K562 (cell line): ENCODE results near the gene GP2. TPM values are rescaled to one million over a fixed set of nuclear protein-coding genes. Genes with fewer than 3 reads are reported as not detected.

Experiments
- ATAC-seq: fragments of 200-7000 bp; cut with Tn5 transposase; 3 replicates; pipeline ENCODE4 v1.9.1; 2020; ENCODE audit warnings: moderate library complexity
- BruUV-seq: library from RNA; stranded (reverse); fragments of 400-500 nt; replicated peaks from 2 replicates; lab custom pipeline; 2021; lab: Mats Ljungman, UMichigan
- CTCF ChIA-PET: fragments of 300-600 bp; formaldehyde crosslinking; extraction: SDS; loops from one replicate; lab custom pipeline; 2021; ENCODE audit warnings: low intra/inter-chr PET ratio; lab: Yijun Ruan, JAX
- POLR2A ChIA-PET: fragments of 300-600, 350-650 bp; sonication (Branson Sonifier 250); formaldehyde crosslinking; extraction: SDS; loops from one replicate; lab custom pipeline; 2021; ENCODE audit warnings: antibody characterized with exemption, inconsistent platforms; lab: Yijun Ruan, JAX
- DNase-seq, 4 experiments: peaks; one replicate each; pipeline versions ENCODE4 v3.0.0 to v3.0.0-alpha.2; 2011 to 2018; ENCODE audit warnings: low spot score in 3 of 4, mixed read lengths in 3 of 4; ENCODE audit errors: extremely low read depth in 1 of 4
- FAIRE-seq: peaks from 2 replicates; lab custom pipeline; 2011; peaks lifted over from hg19 to GRCh38; lab: Jason Lieb, UNC
- H2AFZ ChIP-seq: 2 replicates; pipeline ENCODE4 v1.6.0; 2011; ENCODE audit warnings: low read depth, low read length, control low read depth, inconsistent platforms
- H3K27ac ChIP-seq: fragments of 200-600 bp; 3 replicates; pipeline ENCODE4 v1.8.0; 2011; ENCODE audit warnings: low read depth, mild to moderate bottlenecking, control low read depth, inconsistent platforms, low read length, moderate library complexity, mixed read lengths; ENCODE audit errors: extremely low read depth
- H3K27me3 ChIP-seq, 2 experiments: fragments of 300-600 bp in 1 of 2; 2 replicates in 1 of 2; 3 replicates in 1 of 2; pipeline versions ENCODE4 v1.6.0 to v1.8.0; 2011; ENCODE audit warnings: inconsistent platforms in 2 of 2, low read length in 2 of 2, mild to moderate bottlenecking in 1 of 2, mixed read lengths in 1 of 2, moderate library complexity in 1 of 2; ENCODE audit not compliant: control insufficient read depth in 2 of 2, insufficient read depth in 2 of 2
- H3K36me3 ChIP-seq: fragments of 300-600 bp; 3 replicates; pipeline ENCODE4 v1.8.0; 2011; ENCODE audit warnings: mild to moderate bottlenecking, low read length, inconsistent platforms; ENCODE audit not compliant: control insufficient read depth, insufficient read depth
- H3K4me1 ChIP-seq, 2 experiments: fragments of 200-600 bp in 1 of 2; replicated peaks in 1 of 2; 2 replicates in 1 of 2; 3 replicates in 1 of 2; pipeline versions ENCODE4 v1.5.1 to v1.8.0; 2011; ENCODE audit warnings: inconsistent platforms in 2 of 2, low read length in 2 of 2, mild to moderate bottlenecking in 1 of 2, mixed read lengths in 1 of 2, moderate library complexity in 1 of 2; ENCODE audit not compliant: control insufficient read depth in 2 of 2, insufficient read depth in 2 of 2
- H3K4me2 ChIP-seq: 2 replicates; pipeline ENCODE4 v1.6.1; 2011; ENCODE audit warnings: low read length, control low read depth, inconsistent platforms, mixed read lengths; ENCODE audit not compliant: insufficient read depth
- H3K4me3 ChIP-seq: fragments of 200-600 bp; sonication (generic), shearing (Covaris generic); 2 replicates; pipeline ENCODE4 v1.5.1; 2016; ENCODE audit warnings: control low read depth, inconsistent platforms
- H3K79me2 ChIP-seq: fragments of 200-600 bp; 3 replicates; pipeline ENCODE4 v1.8.0; 2011; ENCODE audit warnings: low read length, inconsistent platforms; ENCODE audit not compliant: control insufficient read depth, insufficient read depth
- H3K9ac ChIP-seq, 2 experiments: 2 replicates each; pipeline versions ENCODE4 v1.6.0 to v1.6.1; 2011; ENCODE audit warnings: low read depth in 2 of 2, low read length in 2 of 2, control low read depth in 1 of 2, inconsistent platforms in 1 of 2, mild to moderate bottlenecking in 1 of 2, mixed read lengths in 1 of 2; ENCODE audit not compliant: insufficient read depth in 1 of 2
- H3K9me1 ChIP-seq: one replicate; pipeline ENCODE4 v1.6.0; 2011; ENCODE audit warnings: inconsistent platforms, mild to moderate bottlenecking, low read length, moderate library complexity; ENCODE audit not compliant: control insufficient read depth, insufficient read depth
- H3K9me3 ChIP-seq: replicated peaks from 2 replicates; pipeline ENCODE4 v1.5.1; 2011; ENCODE audit warnings: low read depth, low read length, inconsistent platforms; ENCODE audit not compliant: control insufficient read depth, insufficient read depth
- H4K20me1 ChIP-seq: replicated peaks from 2 replicates; pipeline ENCODE4 v1.6.1; 2011; ENCODE audit warnings: low read length, inconsistent platforms, mixed read lengths; ENCODE audit not compliant: control insufficient read depth, insufficient read depth
- ASH1L ChIP-seq: fragments of 450-650 bp; IDR thresholded peaks from 2 replicates; pipeline ENCODE4 v1.6.1; 2018; ENCODE audit warnings: borderline replicate concordance, mild to moderate bottlenecking, low read depth; ENCODE audit not compliant: partially characterized antibody
- ATF1 ChIP-seq, 2 experiments: fragments of 450-650 bp in 1 of 2; IDR thresholded peaks; 2 replicates each; pipeline ENCODE4 v1.6.1; 2016; ENCODE audit warnings: missing compliant biosample characterization in 1 of 2, missing genetic modification characterization in 1 of 2
- ATF7 ChIP-seq: fragments of 450-650 bp; IDR thresholded peaks from 2 replicates; pipeline ENCODE4 v1.7.1; 2014; ENCODE audit warnings: mild to moderate bottlenecking, moderate library complexity
- CHD2 ChIP-seq: IDR thresholded peaks from 2 replicates; pipeline ENCODE4 v1.6.1; 2011; ENCODE audit warnings: low read depth, low read length
- ERF ChIP-seq: fragments of 450-650 bp; formaldehyde crosslinking; IDR thresholded peaks from 2 replicates; pipeline ENCODE4 v1.4.0; 2020; ENCODE audit warnings: mild to moderate bottlenecking, mixed read lengths
- HNRNPH1 ChIP-seq: fragments of 200-400 bp; formaldehyde crosslinking; optimal IDR thresholded peaks from 2 replicates; pipeline ENCODE3; 2017; ENCODE audit warnings: low read depth, mild to moderate bottlenecking, low read length, moderate library complexity
- ILK ChIP-seq: fragments of 450-650 bp; IDR thresholded peaks from 2 replicates; pipeline ENCODE4 v1.6.1; 2016; ENCODE audit warnings: missing genetic modification characterization, low read depth, mild to moderate bottlenecking, missing compliant biosample characterization, moderate library complexity, borderline replicate concordance
- PTTG1 ChIP-seq: fragments of 450-650 bp; IDR thresholded peaks from 2 replicates; pipeline ENCODE4 v1.6.1; 2016; ENCODE audit warnings: low read depth, mild to moderate bottlenecking, missing genetic modification characterization, missing compliant biosample characterization
- RAD51 ChIP-seq: fragments of 450-650 bp; IDR thresholded peaks from 2 replicates; pipeline ENCODE4 v1.7.1; 2016; ENCODE audit warnings: low read depth, mild to moderate bottlenecking, borderline replicate concordance
- RBBP5 ChIP-seq: fragments of 200-600 bp; sonication (generic); IDR thresholded peaks from 2 replicates; pipeline ENCODE4 v1.6.1; 2012; ENCODE audit warnings: borderline replicate concordance, mild to moderate bottlenecking, low read length, control low read depth, inconsistent platforms; ENCODE audit not compliant: insufficient read depth, poor library complexity, severe bottlenecking
- SAP30 ChIP-seq: fragments of 200-600 bp; sonication (generic); IDR thresholded peaks from 2 replicates; pipeline ENCODE4 v1.6.1; 2012; ENCODE audit warnings: borderline replicate concordance, low read depth, mild to moderate bottlenecking, moderate library complexity, low read length, control low read depth, inconsistent platforms; ENCODE audit not compliant: insufficient read depth, poor library complexity, severe bottlenecking
- SETDB1 ChIP-seq: IDR thresholded peaks from one replicate; pipeline ENCODE4 v1.6.1; 2012; ENCODE audit warnings: low read length, control low read depth, inconsistent platforms
- SP2 ChIP-seq: IDR thresholded peaks from 2 replicates; pipeline ENCODE4 v1.6.1; 2011; ENCODE audit warnings: mild to moderate bottlenecking, low read depth, low read length, moderate library complexity; ENCODE audit not compliant: poor library complexity, severe bottlenecking; ENCODE audit errors: extremely low read depth
- SRSF1 ChIP-seq: fragments of 200-400 bp; formaldehyde crosslinking; IDR thresholded peaks from 2 replicates; pipeline ENCODE4 v1.6.1; 2017; ENCODE audit warnings: mild to moderate bottlenecking, low read depth, low read length, moderate library complexity
- STAT5B ChIP-seq: fragments of 250-450 bp; sonication (Bioruptor Pico); IDR thresholded peaks from 2 replicates; pipeline ENCODE4 v1.8.0; 2021; ENCODE audit warnings: mild to moderate bottlenecking, inconsistent platforms
- ZNF347 ChIP-seq: fragments of 450-650 bp; formaldehyde crosslinking; IDR thresholded peaks from 2 replicates; pipeline ENCODE4 v1.4.0; 2020; ENCODE audit warnings: low read depth, mild to moderate bottlenecking, moderate library complexity
- ZNF695 ChIP-seq: fragments of 450-650 bp; formaldehyde crosslinking; IDR thresholded peaks from 2 replicates; pipeline ENCODE4 v1.4.0; 2020; ENCODE audit warnings: mild to moderate bottlenecking, moderate library complexity
- WGBS: fragments of 100-300 bp; shearing (Covaris generic); methylation state at CpG from one replicate; pipeline ENCODE4 v1.1.6; 2016; ENCODE audit warnings: low coverage, mixed read lengths; ENCODE audit not compliant: insufficient coverage; ENCODE audit errors: missing lambda C conversion rate; 5-methylcytosine and 5-hydroxymethylcytosine counted together
- in situ Hi-C: fragments of 300-500 bp; cut with MboI; formaldehyde crosslinking; loops from 4 replicates; pipeline ENCODE4 v1.15.0; 2018; ENCODE audit warnings: inconsistent platforms, mixed read lengths
- intact Hi-C: fragments of 100-400 bp; cut with micrococcal nuclease; formaldehyde crosslinking; loops from 2 replicates; pipeline ENCODE4 v1.14.2; 2022
- polyA plus RNA-seq, 8 experiments: library from polyadenylated mRNA; depleted of rRNA in 4 of 8; stranded (reverse) in 5 of 8; unstranded in 3 of 8; fragments of >200 nt; fragmentation: Nextera tagmentation in 2 of 8; fragmentation: Illumina TruSeq in 1 of 8; extraction: Ambion mirVana in 2 of 8; extraction: Trizol in 1 of 8; gene quantifications; 2 replicates each; pipeline versions ENCODE4 v1.2.1 to v1.2.3, GENCODE V29; 2011 to 2014; ENCODE audit warnings: inconsistent platforms in 1 of 8, missing spikeins in 1 of 8
- total RNA-seq, 7 experiments: library from RNA; depleted of rRNA in 6 of 7; stranded (reverse); fragments of >200 nt in 6 of 7; fragmentation: Illumina TruSeq in 2 of 7; extraction: Trizol in 2 of 7; gene quantifications; 2 replicates each; pipeline versions ENCODE4 v1.2.1 to v1.2.3, GENCODE V29; 2011 to 2021; ENCODE audit warnings: low replicate concordance in 1 of 7
- TF ChIP-seq, protein P1 (sequence below): IDR thresholded peaks from 3 replicates; pipeline ENCODE4 v1.6.1; 2011; ENCODE audit warnings: borderline replicate concordance, mild to moderate bottlenecking; ENCODE audit not compliant: insufficient read length, insufficient read depth

GP2 gene
- total and polyA plus RNA-seq, 9 of the 15 experiments (the other 6 are each of a cell fraction or from before 2014, with no cell fraction given): 5.9 TPM; not detected in 8

DNA sequence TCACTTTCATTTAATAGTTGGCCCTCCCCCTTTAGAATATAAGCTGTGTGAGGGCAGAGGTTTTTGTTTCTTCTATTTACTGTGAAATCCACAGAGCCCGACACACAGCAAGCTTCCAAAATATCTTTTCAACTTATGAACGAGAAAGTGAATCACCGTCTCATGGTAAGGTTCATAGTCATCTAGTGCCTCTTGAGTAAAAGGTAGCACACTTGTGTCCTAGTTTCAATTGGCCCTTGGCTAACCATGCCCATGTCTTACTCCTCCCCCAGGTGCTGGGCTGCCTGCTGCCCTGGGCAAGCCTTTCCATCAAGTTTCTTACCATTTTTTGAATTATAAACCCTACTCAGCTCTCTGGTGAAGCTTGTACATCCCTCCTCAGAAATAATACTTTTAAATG is 12.4 kb upstream of the GP2 start (continued):
- TF ChIP-seq PTTG1 (tag) (no peak), STAT5B (CRISPR knock-in tag) (no peak), SP2 (no peak)

DNA sequence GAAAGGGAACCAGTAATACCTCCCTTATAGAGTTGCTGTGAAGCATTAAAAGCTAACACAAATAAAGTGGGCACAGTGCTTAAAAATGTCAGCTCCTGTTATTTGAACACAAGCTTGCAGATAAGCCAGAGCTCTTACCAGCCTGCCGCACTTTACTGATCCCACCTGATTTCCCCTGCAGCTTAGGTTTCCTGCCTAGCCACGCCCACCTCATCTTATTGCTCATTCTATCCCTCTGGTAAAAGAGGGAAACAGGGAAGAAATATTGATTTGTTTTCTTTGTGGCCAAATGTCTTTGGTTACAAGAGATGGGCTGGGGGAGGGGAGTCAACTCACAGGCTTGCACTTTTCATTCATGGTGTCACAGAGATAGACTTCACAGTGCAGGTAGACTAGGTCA is 9.6 kb upstream of the GP2 start:
- ChIA-PET CTCF (no interaction called here), POLR2A (interaction anchor here (0.7 kb wide), 1 partner anchor 234 kb away, joined by 3 read pairs; no protein-coding TSS in a partner anchor)
- FAIRE-seq (no peak), ATAC-seq (no peak), DNase-seq (no peak)
- Histone ChIP-seq H3K4me2 (no peak overlapping the region), H2AFZ (no peak overlapping the region), H3K9ac (no peak overlapping the region), H3K27me3 (peaks cover 0 to 10% of the 10 kb centered on the region in 2 experiments; a peak in 1 of 5 replicates), H3K36me3 (no peaks in the 10 kb centered on the region), H4K20me1 (no peaks in the 10 kb centered on the region), H3K4me1 (no peaks in the 10 kb centered on the region), H3K79me2 (no peaks in the 10 kb centered on the region), H3K27ac (no peak overlapping the region), H3K4me3 (no peak overlapping the region), H3K9me3 (no peaks in the 10 kb centered on the region), H3K9me1 (no peaks in the 10 kb centered on the region)
- 0% methylated on average over 2 of the region's 2 CpGs for WGBS
- intact Hi-C loops: no loop called here
- no peak for TF ChIP-seq ILK (tag)
- no peak for TF ChIP-seq HNRNPH1
- no peak for TF ChIP-seq SRSF1
- TF ChIP-seq ASH1L: no peak
- TF ChIP-seq ATF1 (CRISPR knock-in tag; IDR thresholded peaks at IDR 0.05): no peak
- no peak for TF ChIP-seq ATF1 (tag; IDR thresholded peaks at IDR 0.05)
- no peak for TF ChIP-seq SETDB1
- TF ChIP-seq ERF (CRISPR knock-in tag): no peak
- no peak for TF ChIP-seq RBBP5
- TF ChIP-seq ZNF347 (CRISPR knock-in tag): no peak
- TF ChIP-seq SAP30: no peak
- TF ChIP-seq ZNF695: no peak
- TF ChIP-seq, protein P1, sequence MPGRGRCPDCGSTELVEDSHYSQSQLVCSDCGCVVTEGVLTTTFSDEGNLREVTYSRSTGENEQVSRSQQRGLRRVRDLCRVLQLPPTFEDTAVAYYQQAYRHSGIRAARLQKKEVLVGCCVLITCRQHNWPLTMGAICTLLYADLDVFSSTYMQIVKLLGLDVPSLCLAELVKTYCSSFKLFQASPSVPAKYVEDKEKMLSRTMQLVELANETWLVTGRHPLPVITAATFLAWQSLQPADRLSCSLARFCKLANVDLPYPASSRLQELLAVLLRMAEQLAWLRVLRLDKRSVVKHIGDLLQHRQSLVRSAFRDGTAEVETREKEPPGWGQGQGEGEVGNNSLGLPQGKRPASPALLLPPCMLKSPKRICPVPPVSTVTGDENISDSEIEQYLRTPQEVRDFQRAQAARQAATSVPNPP: no peak
- no peak for TF ChIP-seq CHD2
- TF ChIP-seq RAD51: no peak
- no peak for TF ChIP-seq ATF7
- BruUV-seq: no TSS peak
- in situ Hi-C loops: no loop called here
